Neural progenitor cell (in vitro differentiated cells): ENCODE data around the gene RAP1A. TPM values are rescaled to one million over a fixed set of nuclear protein-coding genes. Genes with fewer than 3 reads are reported as not detected.
A peak's percentile ranks its signal among the peaks of the same experiment; 100 is the strongest.

ENCODE experiments used
- DNase-seq: peaks from one replicate; pipeline ENCODE4 v3.0.0-alpha.2; 2016; ENCODE audit warnings: low spot score
- H2AFZ ChIP-seq: fragments of 200-600 bp; sonication (generic); replicated peaks from 2 replicates; pipeline ENCODE4 v1.6.1; 2016; ENCODE audit warnings: antibody characterized with exemption
- H3F3A ChIP-seq: fragments of 200-600 bp; sonication (generic); 2 replicates; pipeline ENCODE4 v1.6.1; 2016; ENCODE audit warnings: antibody characterized with exemption, low read depth
- H3K27ac ChIP-seq: fragments of 200-600 bp; sonication (generic); 2 replicates; pipeline ENCODE4 v1.5.1; 2016; ENCODE audit warnings: mild to moderate bottlenecking
- H3K27me3 ChIP-seq: fragments of 200-600 bp; sonication (generic); 2 replicates; pipeline ENCODE4 v1.6.1; 2016; ENCODE audit warnings: mild to moderate bottlenecking, moderate library complexity
- H3K36me3 ChIP-seq: fragments of 200-600 bp; sonication (generic); 2 replicates; pipeline ENCODE4 v1.5.1; 2016
- H3K4me1 ChIP-seq: fragments of 200-600 bp; sonication (generic); 2 replicates; pipeline ENCODE4 v1.6.1; 2016; ENCODE audit warnings: mixed run types
- H3K4me2 ChIP-seq: fragments of 200-600 bp; sonication (generic); 2 replicates; pipeline ENCODE4 v1.6.1; 2016
- H3K4me3 ChIP-seq: fragments of 200-600 bp; sonication (generic); 2 replicates; pipeline ENCODE4 v1.5.1; 2016
- H3K79me2 ChIP-seq: fragments of 200-600 bp; sonication (generic); 2 replicates; pipeline ENCODE4 v1.6.1; 2016; ENCODE audit warnings: low read depth
- H3K9ac ChIP-seq: fragments of 200-600 bp; sonication (generic); 2 replicates; pipeline ENCODE4 v1.6.1; 2016
- H3K9me3 ChIP-seq: fragments of 200-600 bp; sonication (generic); 2 replicates; pipeline ENCODE4 v1.5.1; 2016; ENCODE audit warnings: low read depth
- H4K20me1 ChIP-seq: fragments of 200-600 bp; sonication (generic); 2 replicates; pipeline ENCODE4 v1.6.1; 2016; ENCODE audit warnings: low read depth
- H3K27ac Mint-ChIP-seq: 3 replicates; pipeline ENCODE4 v1.8.0; 2021; ENCODE audit warnings: mixed read lengths
- H3K27me3 Mint-ChIP-seq: 2 replicates; pipeline ENCODE4 v1.8.0; 2022; ENCODE audit warnings: low read depth, mild to moderate bottlenecking, inconsistent platforms, moderate library complexity, mixed read lengths; ENCODE audit not compliant: insufficient read depth
- H3K36me3 Mint-ChIP-seq: 3 replicates; pipeline ENCODE4 v1.8.0; 2021; ENCODE audit warnings: mixed read lengths
- H3K4me1 Mint-ChIP-seq: 3 replicates; pipeline ENCODE4 v1.8.0; 2021; ENCODE audit warnings: mixed read lengths
- H3K4me3 Mint-ChIP-seq: 3 replicates; pipeline ENCODE4 v1.8.0; 2021; ENCODE audit warnings: mild to moderate bottlenecking, moderate library complexity, mixed read lengths
- H3K9me3 Mint-ChIP-seq: 3 replicates; pipeline ENCODE4 v1.8.0; 2020; ENCODE audit warnings: mixed read lengths
- CTCF ChIP-seq: fragments of 200-600 bp; sonication (generic); IDR thresholded peaks from 2 replicates; pipeline ENCODE4 v1.5.1; 2017; ENCODE audit warnings: antibody characterized with exemption, mild to moderate bottlenecking
- EZH2 ChIP-seq: fragments of 200-600 bp; sonication (generic); IDR thresholded peaks from 2 replicates; pipeline ENCODE4 v1.6.1; 2017; ENCODE audit warnings: antibody characterized with exemption, mild to moderate bottlenecking, moderate library complexity
- EZH2phosphoT487 ChIP-seq: fragments of 200-600 bp; sonication (generic); IDR thresholded peaks from 2 replicates; pipeline ENCODE4 v1.6.1; 2017; ENCODE audit warnings: antibody characterized with exemption
- total RNA-seq: library from RNA; depleted of rRNA; stranded (reverse); fragments of >200 nt; gene quantifications from 2 replicates; pipeline ENCODE4 v1.2.3, GENCODE V29; 2015; ENCODE audit warnings: low replicate concordance

RAP1A gene
- total RNA-seq, 1 donor from 2014 or later: 27.5 TPM

GRCh38 chr1:111749628-111750027 is 130.0 kb downstream of the RAP1A start:
- H3K27me3 Mint-ChIP-seq: peaks cover 12% of the 10 kb centered on the region
- no peaks in the 10 kb centered on the region for H3K9me3 Mint-ChIP-seq
- H3F3A ChIP-seq: peaks cover 35% of the 10 kb centered on the region
- no peaks in the 10 kb centered on the region for H3K27me3 ChIP-seq
- H3K36me3 ChIP-seq: no peaks in the 10 kb centered on the region
- H3K27ac ChIP-seq: no peak overlapping the region
- peaks cover 3% of the 10 kb centered on the region for H3K79me2 ChIP-seq
- peaks cover 19% of the 10 kb centered on the region for H3K4me1 Mint-ChIP-seq
- DNase-seq: no peak
- no peak overlapping the region for H3K4me3 ChIP-seq
- peak overlapping the region; percentile 66 for H3K4me2 ChIP-seq
- peaks cover 35% of the 10 kb centered on the region for H3K4me1 ChIP-seq
- H2AFZ ChIP-seq: no peak overlapping the region
- no peak overlapping the region for H3K4me3 Mint-ChIP-seq
- no peaks in the 10 kb centered on the region for H3K9me3 ChIP-seq
- H3K9ac ChIP-seq: no peak overlapping the region
- H3K27ac Mint-ChIP-seq: peak overlapping the region; percentile 30
- TF ChIP-seq CTCF: no peak
- no peak for TF ChIP-seq EZH2phosphoT487
- no peaks in the 10 kb centered on the region for H3K36me3 Mint-ChIP-seq
- H4K20me1 ChIP-seq: no peaks in the 10 kb centered on the region

- peaks cover 43% of the 10 kb centered on the region for H3F3A ChIP-seq
- Mint-ChIP-seq H3K9me3 (no peaks in the 10 kb centered on the region), H3K27me3 (peaks cover 12% of the 10 kb centered on the region), H3K36me3 (no peaks in the 10 kb centered on the region), H3K4me3 (no peak overlapping the region), H3K27ac (no peak overlapping the region), H3K4me1 (peaks cover 21% of the 10 kb centered on the region)
- peaks cover 4% of the 10 kb centered on the region for H3K79me2 ChIP-seq
- H3K36me3 ChIP-seq: no peaks in the 10 kb centered on the region
- H3K9me3 ChIP-seq: no peaks in the 10 kb centered on the region
- TF ChIP-seq EZH2phosphoT487 (no peak), EZH2 (no peak), CTCF (no peak)
- no peak overlapping the region for H3K27ac ChIP-seq
- H3K4me3 ChIP-seq: no peak overlapping the region
- DNase-seq: no peak
- no peak overlapping the region for H2AFZ ChIP-seq
- no peaks in the 10 kb centered on the region for H4K20me1 ChIP-seq
- H3K4me1 ChIP-seq: peaks cover 36% of the 10 kb centered on the region
- H3K27me3 ChIP-seq: no peaks in the 10 kb centered on the region
- H3K4me2 ChIP-seq: peak overlapping the region; percentile 7
- H3K9ac ChIP-seq: no peak overlapping the region
Measured at GRCh38 chr1:111750856-111751255, 131.3 kb downstream of the RAP1A start.

- Mint-ChIP-seq H3K27me3 (peaks cover 10% of the 10 kb centered on the region), H3K4me1 (peaks cover 28% of the 10 kb centered on the region), H3K4me3 (no peak overlapping the region), H3K36me3 (no peaks in the 10 kb centered on the region), H3K27ac (no peak overlapping the region), H3K9me3 (no peaks in the 10 kb centered on the region)
- H3K4me2 ChIP-seq: no peak overlapping the region
- no peak for DNase-seq
- no peak overlapping the region for H3K27ac ChIP-seq
- H3K9ac ChIP-seq: no peak overlapping the region
- peaks cover 6% of the 10 kb centered on the region for H4K20me1 ChIP-seq
- H3K4me1 ChIP-seq: peaks cover 42% of the 10 kb centered on the region
- peaks cover 43% of the 10 kb centered on the region for H3F3A ChIP-seq
- H3K4me3 ChIP-seq: no peak overlapping the region
- no peak overlapping the region for H2AFZ ChIP-seq
- peaks cover 16% of the 10 kb centered on the region for H3K79me2 ChIP-seq
- TF ChIP-seq EZH2phosphoT487: no peak
- TF ChIP-seq CTCF: no peak
- no peak for TF ChIP-seq EZH2
- no peaks in the 10 kb centered on the region for H3K9me3 ChIP-seq
- no peaks in the 10 kb centered on the region for H3K36me3 ChIP-seq
- H3K27me3 ChIP-seq: no peaks in the 10 kb centered on the region
Measured at GRCh38 chr1:111751906-111752575, 132.5 kb downstream of the RAP1A start.
